G401 (cell line): Measurements from ENCODE around the gene NEK6. TPM values are rescaled to one million over a fixed set of nuclear protein-coding genes. Genes with fewer than 3 reads are reported as not detected.

Experiments
- DNase-seq: peaks from one replicate; pipeline ENCODE4 v3.0.0-alpha.2; 2015; ENCODE audit warnings: low spot score
- in situ Hi-C: cut with HindIII; loops from 2 replicates; pipeline ENCODE4 v1.10.0; 2016; ENCODE audit warnings: low sequenced_read_pairs, mixed read lengths
- total RNA-seq: library from RNA; depleted of rRNA; stranded (reverse); fragments of >200 nt; shearing (Covaris generic); gene quantifications from 2 replicates; pipeline ENCODE4 v1.2.3, GENCODE V29; 2014

Gene NEK6
- total RNA-seq, 1 experiment from 2014 or later: 41.2 TPM

DNA sequence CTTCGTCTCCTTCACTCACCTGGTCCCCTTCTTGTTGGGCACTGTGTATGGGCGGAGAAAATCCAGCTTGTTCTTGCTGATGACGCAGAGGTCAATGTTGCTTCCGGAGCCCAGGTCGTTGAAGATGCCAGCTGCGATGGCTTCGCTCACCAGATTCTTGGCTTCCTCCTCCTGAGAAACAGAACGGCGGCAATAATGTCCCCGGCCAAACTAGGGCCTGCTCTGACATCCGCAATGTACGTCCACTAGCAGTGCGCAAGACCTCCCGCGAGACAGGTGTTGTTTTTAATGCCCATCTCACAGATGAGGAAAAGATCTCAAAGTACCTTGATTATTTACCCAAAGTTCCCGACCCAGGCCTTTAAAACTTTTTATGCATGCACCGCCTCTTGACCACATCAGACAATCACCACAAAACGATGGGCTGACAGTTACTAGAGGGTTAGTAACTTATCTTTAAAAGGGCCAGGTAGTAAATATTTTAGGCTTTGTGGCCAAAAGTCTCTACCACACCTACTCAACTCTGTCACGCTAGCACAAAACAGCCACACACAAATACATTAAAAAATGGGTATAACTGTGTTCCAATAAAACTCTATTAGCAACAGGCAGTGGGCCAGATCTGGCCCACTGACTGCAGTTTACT lies 99.1 kb downstream of the NEK6 start:
- no peak for DNase-seq
- in situ Hi-C loops: no loop called here

DNA sequence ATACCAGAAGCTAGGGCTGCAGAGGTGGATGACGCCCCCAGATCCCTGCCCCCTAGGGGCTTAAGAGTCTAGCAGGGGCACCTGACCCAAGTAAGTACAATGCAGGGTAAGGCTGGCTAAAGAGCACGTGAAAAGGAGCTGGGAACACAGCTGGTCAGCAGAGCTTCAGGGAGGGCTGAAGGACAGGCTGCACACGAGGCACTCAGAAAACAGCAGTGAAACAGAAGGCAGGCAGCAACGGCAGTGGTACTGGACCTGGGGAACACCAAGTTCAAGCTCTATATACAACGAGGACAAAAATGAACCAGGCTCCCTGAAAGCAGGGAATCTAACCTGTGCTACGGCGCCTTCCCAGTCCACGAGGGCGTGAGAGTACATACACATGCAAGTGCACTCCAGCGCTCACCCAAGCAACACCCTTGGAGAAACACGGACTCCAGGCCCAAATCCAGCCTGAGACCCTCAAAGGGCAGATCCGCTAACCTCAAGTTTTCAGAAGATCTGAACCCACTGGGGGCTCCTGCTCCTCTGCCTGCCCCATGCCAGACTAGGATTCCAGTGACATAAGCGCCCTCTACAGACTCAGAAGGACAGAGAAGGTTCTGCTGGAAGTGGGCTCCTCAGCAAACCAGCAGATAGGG lies 100.1 kb downstream of the NEK6 start:
- DNase-seq: no peak
- in situ Hi-C loops: no loop called here

DNA sequence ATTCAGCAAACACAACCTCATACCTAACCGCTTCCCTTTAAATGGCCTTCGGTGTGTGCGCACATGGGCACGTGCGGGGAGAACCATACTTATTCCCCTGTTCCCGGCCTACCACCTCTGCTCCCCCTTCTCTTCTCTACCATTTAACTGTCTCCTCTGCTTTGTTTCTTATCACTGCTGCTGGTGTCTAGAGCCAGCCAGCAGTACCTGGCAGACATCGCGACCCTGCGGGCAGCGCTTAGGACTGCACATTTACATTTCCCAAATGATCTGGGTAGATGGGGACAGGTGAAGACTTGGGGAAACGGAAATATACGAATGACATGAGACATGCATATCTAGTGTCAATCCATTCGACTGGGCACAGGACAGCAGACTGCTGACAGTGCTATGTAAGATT lies 100.9 kb downstream of the NEK6 start:
- no peak for DNase-seq
- in situ Hi-C loops: no loop called here

DNA sequence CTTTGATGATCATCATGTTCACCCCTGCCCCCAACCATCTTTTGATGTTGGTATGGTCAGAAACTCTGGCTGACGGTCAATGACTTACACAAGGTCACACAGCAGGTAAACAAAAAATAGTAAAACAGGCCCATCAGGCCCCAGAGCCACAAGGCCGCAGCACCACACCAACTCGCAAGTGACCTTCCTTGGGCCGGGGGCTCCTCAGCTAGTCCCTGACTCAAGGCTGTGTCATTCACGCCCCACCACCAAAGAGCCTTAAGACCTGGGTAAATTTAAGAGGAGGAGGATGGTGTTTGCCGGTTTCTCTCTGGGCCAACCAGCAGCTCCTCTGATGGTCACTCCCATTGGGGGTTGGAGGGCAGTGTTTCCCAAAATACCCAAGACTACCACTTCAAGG lies 101.7 kb downstream of the NEK6 start:
- DNase-seq: no peak
- in situ Hi-C loops: no loop called here

DNA sequence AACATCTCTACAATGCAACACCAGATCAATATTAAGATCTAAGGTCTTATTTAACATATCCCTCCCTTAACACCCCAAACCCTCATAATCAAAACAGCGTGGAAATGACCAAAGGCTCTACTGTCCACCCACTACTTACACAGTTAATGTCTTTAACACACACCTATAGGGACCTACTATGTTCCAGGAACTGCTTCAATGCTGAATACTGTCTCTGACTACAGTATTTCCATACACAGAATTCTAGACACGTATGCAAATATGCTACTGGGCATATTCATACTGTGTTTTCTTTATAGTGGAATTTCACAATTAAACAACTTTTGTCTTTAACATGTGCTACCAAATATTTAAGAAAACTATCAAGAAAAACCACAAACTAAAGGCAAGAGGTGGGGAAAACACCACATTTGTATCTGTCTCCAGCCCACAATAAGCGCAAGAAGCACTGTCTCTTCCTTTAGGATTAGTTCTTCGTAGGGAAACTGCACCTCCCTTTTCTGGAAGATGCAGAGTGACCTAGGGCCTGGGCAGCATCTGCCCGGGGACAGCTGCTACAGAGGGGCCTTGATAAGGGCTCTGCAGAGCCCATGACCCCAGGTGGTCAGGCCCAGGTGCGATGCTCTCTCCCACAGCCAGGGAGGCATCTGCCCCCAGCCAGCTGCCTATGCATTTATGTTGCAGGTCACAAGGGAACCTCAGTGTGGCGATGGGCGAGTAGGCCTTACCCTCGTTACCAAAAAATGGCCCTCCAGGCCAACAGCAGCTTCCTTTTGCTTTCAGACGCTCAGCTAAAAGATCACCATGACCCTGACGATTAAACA lies 102.3 kb downstream of the NEK6 start:
- DNase-seq: no peak

DNA sequence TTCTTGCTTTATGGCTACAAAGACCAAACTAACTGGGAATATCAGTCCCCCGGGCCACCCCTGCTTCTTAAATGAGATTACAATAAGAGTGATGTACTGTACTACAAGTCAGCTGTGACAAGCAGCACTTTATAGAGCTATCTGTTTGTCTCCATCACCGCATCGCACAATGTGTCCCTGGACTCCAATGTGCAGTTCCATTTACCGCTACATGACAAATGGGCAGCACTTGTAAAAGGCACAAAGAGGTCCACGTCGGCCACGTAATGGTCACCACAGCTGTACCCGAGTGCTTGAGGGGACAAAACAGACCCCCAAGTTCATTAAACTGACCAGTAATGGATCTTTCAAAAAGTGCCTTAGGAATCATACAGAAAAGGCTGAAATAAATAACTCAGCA lies 103.4 kb downstream of the NEK6 start:
- DNase-seq: no peak
- in situ Hi-C loops: no loop called here

More for the DNA sequence above, 102.3 kb downstream of the NEK6 start:
- in situ Hi-C loops: no loop called here

DNA sequence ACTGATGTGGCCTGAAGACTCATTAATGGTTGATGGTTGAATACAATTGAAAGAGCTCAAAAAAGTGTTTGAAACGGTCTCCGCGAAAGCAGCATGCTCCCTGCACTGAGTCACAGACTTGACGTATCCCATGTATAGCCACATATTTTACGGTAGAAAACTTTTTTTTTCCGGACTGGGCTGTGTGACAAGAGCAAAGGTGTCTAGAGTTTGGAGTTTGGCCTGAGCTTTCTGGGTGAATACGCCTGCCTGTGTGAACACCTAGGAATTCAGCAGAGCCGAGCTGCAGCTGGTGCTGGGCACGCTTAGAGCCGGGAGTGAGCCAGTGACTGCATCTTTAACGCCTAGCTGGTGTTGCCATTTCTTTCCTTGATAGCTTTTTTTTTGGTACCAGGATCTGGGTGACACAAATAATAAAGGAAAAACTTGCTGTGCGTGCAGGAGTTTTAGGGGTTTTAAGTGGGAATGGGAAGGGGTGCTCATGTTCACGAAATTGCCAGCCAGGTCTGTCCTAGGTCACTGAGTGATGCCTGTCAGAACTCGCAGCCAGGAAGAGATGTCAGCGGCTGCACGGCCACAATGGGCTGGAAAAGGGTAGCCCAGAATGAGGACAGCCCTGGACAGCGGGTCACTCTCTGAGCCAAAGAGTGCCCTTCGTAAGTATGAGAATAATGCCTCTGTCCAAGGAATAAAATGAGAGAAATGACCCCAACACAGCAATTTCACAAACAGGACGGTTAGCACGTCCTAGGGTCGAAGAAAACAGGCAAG lies 105.8 kb downstream of the NEK6 start:
- in situ Hi-C loops: no loop called here
- no peak for DNase-seq

DNA sequence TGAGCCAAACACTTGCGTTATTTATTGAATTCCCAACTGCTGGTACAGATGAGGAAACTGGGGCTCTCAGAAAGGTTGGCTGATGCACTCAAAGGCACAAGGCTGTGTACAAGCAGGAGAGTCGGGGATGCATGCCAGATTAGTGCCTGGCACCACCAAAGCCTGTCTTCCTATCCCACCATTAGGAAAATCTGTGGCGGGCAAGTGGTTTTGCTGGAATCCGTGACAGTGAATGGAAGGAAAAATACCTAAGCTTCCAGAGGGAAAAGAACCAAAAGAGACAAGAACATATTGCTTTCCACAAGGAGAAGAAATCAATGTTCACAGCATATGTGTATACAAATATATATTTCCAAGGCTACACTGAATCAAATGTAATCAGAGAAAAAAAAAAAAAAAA lies 106.4 kb downstream of the NEK6 start:
- no peak for DNase-seq
- in situ Hi-C loops: no loop called here

DNA sequence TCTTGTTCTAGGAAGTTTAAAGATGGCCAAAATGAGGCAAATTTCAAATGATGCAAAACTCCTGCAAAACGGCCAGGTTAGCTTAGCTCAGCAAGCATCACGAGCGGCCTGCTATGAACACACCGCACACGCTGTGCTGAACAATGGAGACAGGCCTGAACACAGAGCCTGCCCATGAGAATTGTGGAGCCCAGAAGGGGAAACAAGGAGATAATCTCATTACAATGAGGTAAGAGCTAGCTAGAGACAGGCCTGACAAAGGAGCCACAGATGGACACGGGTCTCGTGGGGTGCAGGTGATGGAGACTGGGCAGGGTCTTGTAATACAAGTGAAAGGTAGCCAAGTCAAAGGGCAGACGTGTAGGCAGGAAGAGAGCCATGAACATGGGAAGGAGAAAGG lies 107.3 kb downstream of the NEK6 start:
- in situ Hi-C loops: no loop called here
- no peak for DNase-seq

DNA sequence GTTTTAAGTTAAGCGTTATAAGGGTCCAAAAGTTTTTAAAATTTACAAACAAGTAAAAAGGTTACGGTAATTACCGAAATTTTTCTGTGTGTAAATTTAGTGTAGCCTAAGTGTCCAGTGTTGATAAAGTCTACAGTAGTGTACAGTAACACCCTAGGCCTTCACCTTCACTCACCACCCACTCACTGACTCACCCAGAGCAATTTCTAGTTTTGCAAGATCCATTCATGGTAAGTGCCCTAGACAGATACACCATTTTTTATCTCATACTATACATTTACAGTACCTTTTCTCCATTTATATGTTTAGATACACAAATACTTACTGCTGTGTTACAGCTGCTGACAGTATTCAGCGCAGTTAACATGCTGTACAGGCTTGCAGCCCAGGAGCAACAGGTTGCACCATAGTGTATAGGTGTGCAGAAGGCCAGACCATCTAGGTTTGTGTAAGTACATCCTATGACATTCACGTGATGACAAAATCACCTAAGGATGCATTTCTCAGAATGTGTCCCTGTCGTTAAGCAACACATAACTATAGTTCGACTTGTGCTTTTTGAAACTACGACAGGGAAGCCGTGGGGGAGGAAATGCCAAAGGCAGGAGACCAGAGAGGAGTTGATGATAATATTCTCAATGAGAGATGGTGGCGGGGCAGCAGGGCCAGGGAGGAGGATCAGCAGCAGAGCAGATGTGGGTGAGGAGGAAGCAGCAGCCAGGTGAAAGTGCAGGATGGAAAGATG lies 108.9 kb downstream of the NEK6 start:
- in situ Hi-C loops: no loop called here
- no peak for DNase-seq

DNA sequence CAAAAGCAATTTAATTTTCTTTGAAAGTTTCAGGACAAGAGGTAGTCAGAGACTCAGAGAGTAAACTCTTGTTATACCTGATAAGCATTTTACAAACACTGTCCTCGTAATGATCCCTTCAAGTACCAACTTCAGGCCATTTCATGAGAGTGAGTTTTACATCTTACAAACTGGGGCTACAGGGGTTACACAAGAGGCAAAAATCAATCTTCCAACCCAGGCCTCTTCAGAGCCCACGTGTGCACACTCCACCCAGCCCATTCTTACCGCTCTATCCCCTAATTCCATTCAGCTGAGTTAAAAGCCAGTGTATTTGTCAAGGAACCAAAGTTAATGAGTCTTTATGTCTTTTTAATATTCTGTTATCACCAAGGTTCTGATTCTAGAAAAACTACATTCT lies 110.9 kb downstream of the NEK6 start:
- DNase-seq: no peak
- in situ Hi-C loops: no loop called here

DNA sequence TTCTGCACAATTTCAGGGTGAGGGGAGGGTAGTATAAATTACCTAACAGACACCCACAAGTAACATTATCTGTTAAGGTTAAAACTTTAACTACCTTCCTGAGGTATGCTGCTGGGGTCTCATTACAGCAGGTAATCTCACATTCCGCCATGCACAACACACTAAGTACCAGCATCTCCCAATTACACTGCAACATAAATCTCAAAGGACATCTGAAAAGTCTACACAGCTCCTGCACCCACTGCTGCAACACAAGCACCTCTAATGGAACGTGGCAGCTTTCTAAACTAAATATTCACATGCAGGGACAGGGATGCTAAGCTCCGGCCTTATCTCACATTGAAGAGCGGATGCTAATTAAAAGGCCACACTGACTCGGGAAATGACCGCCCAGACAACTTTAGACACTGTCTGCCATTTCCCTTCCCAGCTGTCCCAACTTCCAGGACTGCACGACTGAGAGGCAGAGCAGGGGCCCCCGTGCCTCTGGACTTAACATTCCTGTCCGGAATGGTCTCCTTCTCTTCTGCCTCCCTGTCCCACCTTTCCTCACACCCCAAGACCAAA lies 111.6 kb downstream of the NEK6 start:
- in situ Hi-C loops: no loop called here
- no peak for DNase-seq

DNA sequence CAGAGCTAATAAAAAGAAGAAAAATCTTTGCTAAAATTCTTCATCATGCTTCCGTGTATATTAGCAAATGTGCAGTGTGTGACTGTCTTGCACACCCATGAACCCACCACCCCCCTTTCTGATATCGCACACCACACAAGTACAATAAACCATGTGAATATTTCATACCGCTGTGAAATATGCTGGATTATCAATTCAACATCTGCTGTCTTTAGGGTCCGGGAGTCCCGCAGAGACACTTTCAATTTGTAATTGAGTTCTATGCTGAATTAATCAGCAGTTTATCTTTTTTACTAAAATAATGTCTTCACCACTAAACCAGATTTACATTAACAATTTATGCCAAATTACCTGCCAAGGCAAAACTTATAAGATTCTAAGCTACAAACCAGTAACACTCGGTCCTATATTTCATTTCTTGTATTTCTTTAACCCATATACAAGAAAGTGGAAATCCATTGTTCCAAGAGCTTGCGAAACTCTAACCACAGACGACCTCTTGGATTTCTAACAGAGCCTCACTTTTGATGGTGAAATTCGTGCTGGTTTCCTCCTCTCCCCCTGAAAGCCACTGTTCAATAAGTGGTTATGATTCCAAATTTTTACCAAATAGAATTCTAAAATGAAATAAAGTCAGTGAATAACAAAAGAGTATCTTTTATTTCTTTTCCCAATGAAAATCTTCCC lies 113.3 kb downstream of the NEK6 start:
- DNase-seq: no peak
- in situ Hi-C loops: no loop called here

DNA sequence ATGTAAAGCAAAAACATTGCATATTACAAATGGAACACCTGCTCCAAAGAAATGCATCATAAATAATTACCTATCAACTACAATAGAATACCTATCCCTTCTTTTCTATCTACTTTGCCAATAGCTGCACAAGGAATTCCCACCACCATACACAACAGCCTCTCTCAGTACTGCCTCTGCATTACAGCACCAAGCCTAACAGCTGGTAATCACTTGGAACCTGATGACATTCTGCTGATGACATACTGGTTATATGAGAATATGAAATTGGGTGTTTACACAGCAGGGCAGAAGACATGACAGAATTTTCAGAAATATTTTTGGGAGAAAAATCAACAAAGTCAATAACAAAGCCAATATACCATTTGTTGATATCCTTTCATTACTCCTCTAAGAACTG lies 114.3 kb downstream of the NEK6 start:
- no peak for DNase-seq
- in situ Hi-C loops: no loop called here

DNA sequence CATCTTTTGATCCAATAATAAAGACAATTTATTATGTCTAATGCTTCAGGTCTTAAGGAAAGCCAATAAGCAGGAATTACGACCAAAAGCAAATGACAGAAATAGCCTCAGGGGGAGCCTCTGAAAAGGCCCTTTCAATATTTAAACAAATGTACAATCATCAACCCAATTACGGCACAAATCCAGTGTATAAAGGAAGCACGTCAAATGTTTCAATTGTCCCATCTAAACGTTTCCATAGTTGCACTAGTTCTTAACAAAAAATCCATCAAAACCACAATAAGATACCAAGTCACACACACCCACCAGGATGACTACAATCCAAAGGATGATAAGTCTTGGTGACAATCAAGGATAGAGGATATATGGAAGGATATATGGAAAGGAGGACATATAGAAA lies 115.6 kb downstream of the NEK6 start:
- no peak for DNase-seq

DNA sequence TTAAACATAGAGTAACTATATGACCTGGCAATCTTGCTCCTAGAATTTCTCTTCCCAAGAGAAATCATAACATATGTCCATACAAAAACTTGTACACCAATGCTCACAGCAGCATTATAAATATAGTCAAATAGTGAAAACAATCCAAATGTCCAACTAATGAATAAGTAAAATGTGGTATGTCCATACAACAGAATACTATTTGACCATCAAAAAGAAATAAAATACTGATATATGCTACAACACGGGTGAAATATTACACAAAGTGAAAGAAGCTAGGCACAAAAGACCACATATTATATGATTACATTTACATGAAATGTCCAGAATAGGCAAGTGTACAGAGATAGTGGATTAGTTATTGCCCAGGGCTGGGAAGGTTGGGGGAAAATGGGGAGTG lies 116.1 kb downstream of the NEK6 start:
- DNase-seq: no peak
- in situ Hi-C loops: no loop called here

More for the DNA sequence above, 115.6 kb downstream of the NEK6 start:
- in situ Hi-C loops: no loop called here

DNA sequence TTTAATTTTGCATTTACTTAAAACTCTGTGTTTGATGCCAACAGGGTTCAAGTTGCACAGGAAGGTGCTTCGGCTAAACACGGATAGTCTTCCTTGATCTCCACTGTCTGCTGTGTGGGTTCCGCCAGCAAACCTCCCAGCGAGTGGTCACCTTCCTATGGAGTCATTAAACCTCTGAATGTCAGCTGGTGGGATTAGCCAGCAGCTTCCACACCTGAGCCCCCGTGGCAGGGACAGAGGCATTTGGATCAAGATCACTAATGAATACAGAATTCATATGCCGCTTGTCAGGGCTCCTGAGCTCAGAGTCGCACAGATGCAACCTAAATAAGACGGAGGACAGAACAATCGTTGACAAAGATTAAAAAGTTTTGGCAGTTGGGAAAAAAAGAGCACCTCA lies 118.0 kb downstream of the NEK6 start:
- DNase-seq: no peak
- in situ Hi-C loops: no loop called here

DNA sequence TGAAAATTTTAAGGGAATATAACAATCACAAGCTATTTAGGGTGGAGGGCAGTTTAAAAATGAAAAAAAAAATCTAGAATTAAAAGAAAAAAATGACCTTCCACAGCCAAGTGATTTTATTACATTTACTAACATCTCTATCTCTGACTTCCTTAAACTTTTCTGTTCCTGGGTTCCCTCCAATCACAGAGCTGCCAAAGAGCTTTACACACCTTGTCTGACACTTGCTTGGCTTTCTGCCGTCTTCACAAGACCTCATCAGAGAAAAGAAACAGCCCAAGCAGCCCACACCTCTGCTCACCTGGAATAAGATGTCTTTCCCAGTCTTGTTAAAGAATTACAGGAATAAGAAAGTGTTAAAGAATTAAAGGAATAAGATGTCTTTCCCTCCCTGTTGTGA lies 118.6 kb downstream of the NEK6 start:
- in situ Hi-C loops: no loop called here
- no peak for DNase-seq
